Liver (tissue), 9 donors: ENCODE results near the gene POLR2B. TPM values are rescaled to one million over a fixed set of nuclear protein-coding genes. Genes with fewer than 3 reads are reported as not detected.

Source experiments
- DNase-seq: peaks from one replicate; pipeline ENCODE4 v3.0.0-alpha.2; 2017; ENCODE audit warnings: low spot score
- H3K27ac ChIP-seq, 2 donors: one replicate each; pipeline ENCODE4 v1.7.0; 2013; ENCODE audit warnings: inconsistent platforms in 2 of 2, low read length in 2 of 2, control low read depth in 1 of 2, low read depth in 1 of 2, mild to moderate bottlenecking in 1 of 2
- H3K27me3 ChIP-seq, 4 donors: one replicate each; pipeline versions ENCODE4 v1.6.1 to v1.7.0; 2013; ENCODE audit warnings: low read length in 3 of 4, inconsistent platforms in 1 of 4, mild to moderate bottlenecking in 1 of 4, moderate library complexity in 1 of 4; ENCODE audit not compliant: control insufficient read depth in 4 of 4, insufficient read depth in 4 of 4
- H3K36me3 ChIP-seq, 4 donors: one replicate each; pipeline versions ENCODE4 v1.6.1 to v1.7.0; 2013; ENCODE audit warnings: low read length in 3 of 4, mild to moderate bottlenecking in 3 of 4, low read depth in 1 of 4, moderate library complexity in 1 of 4; ENCODE audit not compliant: control insufficient read depth in 4 of 4, insufficient read depth in 3 of 4
- H3K4me1 ChIP-seq, 4 donors: one replicate each; pipeline versions ENCODE4 v1.6.1 to v1.7.0; 2013; ENCODE audit warnings: low read length in 3 of 4, mild to moderate bottlenecking in 3 of 4, moderate library complexity in 1 of 4; ENCODE audit not compliant: control insufficient read depth in 4 of 4, insufficient read depth in 4 of 4
- H3K4me3 ChIP-seq, 3 donors: one replicate each; pipeline versions ENCODE4 v1.6.1 to v1.7.0; 2013; ENCODE audit warnings: low read length in 3 of 3, control low read depth in 1 of 3, low read depth in 1 of 3, mild to moderate bottlenecking in 1 of 3
- H3K9ac ChIP-seq, 2 donors: one replicate each; pipeline ENCODE4 v1.7.0; 2013; ENCODE audit warnings: low read length in 2 of 2, mild to moderate bottlenecking in 2 of 2, moderate library complexity in 2 of 2, control low read depth in 1 of 2, low read depth in 1 of 2
- H3K9me3 ChIP-seq, 4 donors: one replicate each; pipeline versions ENCODE4 v1.6.1 to v1.7.0; 2013; ENCODE audit warnings: low read length in 3 of 4; ENCODE audit not compliant: control insufficient read depth in 4 of 4
- FOXA2 ChIP-seq: IDR thresholded peaks from 2 replicates; pipeline ENCODE4 v1.6.1; 2016; ENCODE audit warnings: antibody characterized with exemption
- JUND ChIP-seq, 2 donors: IDR thresholded peaks; 2 replicates each; pipeline ENCODE4 v1.6.1; 2016; ENCODE audit warnings: antibody characterized with exemption in 2 of 2
- SP1 ChIP-seq: IDR thresholded peaks from 2 replicates; pipeline ENCODE4 v1.6.1; 2018; ENCODE audit warnings: antibody characterized with exemption, mild to moderate bottlenecking
- WGBS: extraction: QIAGEN DNeasy Blood & Tissue Kit; methylation state at CpG from one replicate; pipeline ENCODE4 v1.1.7; 2013; 5-methylcytosine and 5-hydroxymethylcytosine counted together
- polyA plus RNA-seq, 2 donors: library from polyadenylated mRNA; stranded (reverse) in 1 of 2; unstranded in 1 of 2; fragments of 200-250 nt in 1 of 2; fragments of >200 nt in 1 of 2; fragmentation: Nextera tagmentation in 1 of 2; extraction: Ambion mirVana in 1 of 2; gene quantifications; one replicate each; pipeline versions ENCODE4 v1.2.1 to v1.2.3, GENCODE V29; 2013 to 2015
- total RNA-seq, 2 donors: library from RNA; depleted of rRNA; stranded (reverse); fragments of >200 nt; gene quantifications; one replicate each; pipeline ENCODE4 v1.2.3, GENCODE V29; 2014
- TF ChIP-seq, protein P1 (sequence below): IDR thresholded peaks from 2 replicates; pipeline ENCODE4 v1.6.1; 2016; ENCODE audit warnings: antibody characterized with exemption, mild to moderate bottlenecking
- TF ChIP-seq, protein P2 (sequence below): fragments of 150-350 bp; IDR thresholded peaks from 2 replicates; pipeline ENCODE4 v1.5.1; 2017; ENCODE audit warnings: improper control_type of control experiment, low read depth, low read length; ENCODE audit not compliant: missing input control
- TF ChIP-seq, protein P3 (sequence below): IDR thresholded peaks from 2 replicates; pipeline ENCODE4 v1.6.1; 2016; ENCODE audit warnings: antibody characterized with exemption
- donor health status: healthy.
- donor health status: healthy.
- donor health status: healthy.
- donor health status: healthy.
- donor health status: healthy.

The POLR2B gene
- total and polyA plus RNA-seq, 4 donors, result 16.6 to 64.4 (median 40.0) TPM

DNA sequence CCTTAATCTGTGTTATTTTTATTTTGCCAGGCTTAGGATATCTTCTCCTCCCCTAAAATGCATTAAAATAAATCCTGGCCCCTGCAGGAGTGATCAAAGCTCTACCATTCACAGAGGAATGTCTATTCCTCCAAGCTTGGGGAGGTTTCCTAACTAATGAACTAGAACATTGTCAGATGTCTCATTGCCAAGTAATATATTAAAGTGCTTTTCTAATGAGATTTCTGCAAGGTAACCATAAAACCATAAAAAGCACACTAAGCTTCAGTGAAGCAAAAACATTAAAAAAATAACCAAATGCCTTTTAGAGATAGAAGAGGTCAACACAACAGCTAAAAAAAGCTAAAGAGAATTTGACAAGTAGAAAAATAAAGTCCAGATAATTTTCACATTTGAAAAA, 96.7 kb downstream of the POLR2B start:
- no peak for DNase-seq
- H3K36me3 ChIP-seq, result no peaks in the 10 kb centered on the region
- no peaks in the 10 kb centered on the region for H3K4me1 ChIP-seq

DNA sequence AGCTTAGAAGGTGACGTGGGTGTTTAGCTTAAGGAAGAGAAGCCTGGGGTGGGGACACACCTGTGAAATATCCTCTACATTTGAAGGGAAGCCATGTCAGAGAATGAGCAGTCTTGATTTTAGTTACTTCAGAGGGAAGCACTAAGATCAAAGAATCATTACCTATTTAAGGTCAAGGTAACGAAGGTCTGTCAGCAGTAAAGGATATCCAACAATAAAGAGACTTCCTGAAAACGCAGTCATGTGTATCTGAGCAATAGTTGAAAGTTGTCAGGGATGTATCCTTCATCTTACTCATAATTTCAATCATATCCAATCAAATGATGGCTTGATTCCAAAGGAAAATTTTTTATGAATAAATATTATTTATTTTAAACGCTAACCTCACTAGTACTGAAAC, 98.0 kb downstream of the POLR2B start:
- no peak for DNase-seq
- H3K36me3 ChIP-seq, result no peaks in the 10 kb centered on the region
- H3K27me3 ChIP-seq, result no peaks in the 10 kb centered on the region
- TF ChIP-seq, protein P1, sequence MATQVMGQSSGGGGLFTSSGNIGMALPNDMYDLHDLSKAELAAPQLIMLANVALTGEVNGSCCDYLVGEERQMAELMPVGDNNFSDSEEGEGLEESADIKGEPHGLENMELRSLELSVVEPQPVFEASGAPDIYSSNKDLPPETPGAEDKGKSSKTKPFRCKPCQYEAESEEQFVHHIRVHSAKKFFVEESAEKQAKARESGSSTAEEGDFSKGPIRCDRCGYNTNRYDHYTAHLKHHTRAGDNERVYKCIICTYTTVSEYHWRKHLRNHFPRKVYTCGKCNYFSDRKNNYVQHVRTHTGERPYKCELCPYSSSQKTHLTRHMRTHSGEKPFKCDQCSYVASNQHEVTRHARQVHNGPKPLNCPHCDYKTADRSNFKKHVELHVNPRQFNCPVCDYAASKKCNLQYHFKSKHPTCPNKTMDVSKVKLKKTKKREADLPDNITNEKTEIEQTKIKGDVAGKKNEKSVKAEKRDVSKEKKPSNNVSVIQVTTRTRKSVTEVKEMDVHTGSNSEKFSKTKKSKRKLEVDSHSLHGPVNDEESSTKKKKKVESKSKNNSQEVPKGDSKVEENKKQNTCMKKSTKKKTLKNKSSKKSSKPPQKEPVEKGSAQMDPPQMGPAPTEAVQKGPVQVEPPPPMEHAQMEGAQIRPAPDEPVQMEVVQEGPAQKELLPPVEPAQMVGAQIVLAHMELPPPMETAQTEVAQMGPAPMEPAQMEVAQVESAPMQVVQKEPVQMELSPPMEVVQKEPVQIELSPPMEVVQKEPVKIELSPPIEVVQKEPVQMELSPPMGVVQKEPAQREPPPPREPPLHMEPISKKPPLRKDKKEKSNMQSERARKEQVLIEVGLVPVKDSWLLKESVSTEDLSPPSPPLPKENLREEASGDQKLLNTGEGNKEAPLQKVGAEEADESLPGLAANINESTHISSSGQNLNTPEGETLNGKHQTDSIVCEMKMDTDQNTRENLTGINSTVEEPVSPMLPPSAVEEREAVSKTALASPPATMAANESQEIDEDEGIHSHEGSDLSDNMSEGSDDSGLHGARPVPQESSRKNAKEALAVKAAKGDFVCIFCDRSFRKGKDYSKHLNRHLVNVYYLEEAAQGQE, result no peak
- no peaks in the 10 kb centered on the region for H3K9me3 ChIP-seq
- no peak overlapping the region for H3K9ac ChIP-seq
- no peak overlapping the region for H3K4me3 ChIP-seq
- WGBS, result 60% methylated on average over 4 of the region's 4 CpGs
- no peak overlapping the region for H3K27ac ChIP-seq
- H3K4me1 ChIP-seq, result no peaks in the 10 kb centered on the region

More for the DNA sequence above, 96.7 kb downstream of the POLR2B start:
- Histone ChIP-seq H3K4me3 (no peak overlapping the region), H3K27ac (no peak overlapping the region), H3K9me3 (no peaks in the 10 kb centered on the region), H3K9ac (no peak overlapping the region), H3K27me3 (no peaks in the 10 kb centered on the region)
- TF ChIP-seq FOXA2 (no peak), SP1 (no peak), JUND (IDR thresholded peaks at IDR 0.05) (no peak)
- TF ChIP-seq, protein P1, result no peak
- TF ChIP-seq, protein P2, sequence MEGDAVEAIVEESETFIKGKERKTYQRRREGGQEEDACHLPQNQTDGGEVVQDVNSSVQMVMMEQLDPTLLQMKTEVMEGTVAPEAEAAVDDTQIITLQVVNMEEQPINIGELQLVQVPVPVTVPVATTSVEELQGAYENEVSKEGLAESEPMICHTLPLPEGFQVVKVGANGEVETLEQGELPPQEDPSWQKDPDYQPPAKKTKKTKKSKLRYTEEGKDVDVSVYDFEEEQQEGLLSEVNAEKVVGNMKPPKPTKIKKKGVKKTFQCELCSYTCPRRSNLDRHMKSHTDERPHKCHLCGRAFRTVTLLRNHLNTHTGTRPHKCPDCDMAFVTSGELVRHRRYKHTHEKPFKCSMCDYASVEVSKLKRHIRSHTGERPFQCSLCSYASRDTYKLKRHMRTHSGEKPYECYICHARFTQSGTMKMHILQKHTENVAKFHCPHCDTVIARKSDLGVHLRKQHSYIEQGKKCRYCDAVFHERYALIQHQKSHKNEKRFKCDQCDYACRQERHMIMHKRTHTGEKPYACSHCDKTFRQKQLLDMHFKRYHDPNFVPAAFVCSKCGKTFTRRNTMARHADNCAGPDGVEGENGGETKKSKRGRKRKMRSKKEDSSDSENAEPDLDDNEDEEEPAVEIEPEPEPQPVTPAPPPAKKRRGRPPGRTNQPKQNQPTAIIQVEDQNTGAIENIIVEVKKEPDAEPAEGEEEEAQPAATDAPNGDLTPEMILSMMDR, result no peak
- TF ChIP-seq, protein P3, sequence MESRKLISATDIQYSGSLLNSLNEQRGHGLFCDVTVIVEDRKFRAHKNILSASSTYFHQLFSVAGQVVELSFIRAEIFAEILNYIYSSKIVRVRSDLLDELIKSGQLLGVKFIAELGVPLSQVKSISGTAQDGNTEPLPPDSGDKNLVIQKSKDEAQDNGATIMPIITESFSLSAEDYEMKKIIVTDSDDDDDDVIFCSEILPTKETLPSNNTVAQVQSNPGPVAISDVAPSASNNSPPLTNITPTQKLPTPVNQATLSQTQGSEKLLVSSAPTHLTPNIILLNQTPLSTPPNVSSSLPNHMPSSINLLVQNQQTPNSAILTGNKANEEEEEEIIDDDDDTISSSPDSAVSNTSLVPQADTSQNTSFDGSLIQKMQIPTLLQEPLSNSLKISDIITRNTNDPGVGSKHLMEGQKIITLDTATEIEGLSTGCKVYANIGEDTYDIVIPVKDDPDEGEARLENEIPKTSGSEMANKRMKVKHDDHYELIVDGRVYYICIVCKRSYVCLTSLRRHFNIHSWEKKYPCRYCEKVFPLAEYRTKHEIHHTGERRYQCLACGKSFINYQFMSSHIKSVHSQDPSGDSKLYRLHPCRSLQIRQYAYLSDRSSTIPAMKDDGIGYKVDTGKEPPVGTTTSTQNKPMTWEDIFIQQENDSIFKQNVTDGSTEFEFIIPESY, result no peak
